Suppressor macrophage (primary cell): ENCODE measurements around the gene SUPT5H.

Experiments used
- DNase-seq, 4 experiments: peaks; one replicate each; pipeline ENCODE4 v3.0.0-alpha.2; 2020 to 2022

SUPT5H gene

DNA sequence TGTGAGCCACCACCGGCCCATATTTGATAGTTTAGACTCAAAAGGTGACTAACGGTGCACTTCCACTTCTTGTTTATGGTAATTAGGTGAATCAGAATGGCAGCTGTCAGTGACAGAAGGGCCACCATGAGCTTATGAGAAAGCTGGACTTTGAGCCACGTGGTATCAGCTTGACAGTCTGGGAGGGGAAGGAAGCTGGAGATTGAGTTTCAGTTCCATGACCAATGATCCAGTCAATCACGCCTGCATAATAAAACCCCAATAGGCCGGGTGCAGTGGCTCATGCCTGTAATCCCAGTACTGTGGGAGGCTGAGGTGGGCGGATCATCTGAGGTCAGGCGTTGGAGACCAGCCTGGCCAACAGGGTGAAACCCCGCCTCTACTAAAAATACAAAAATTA, 79.1 kb downstream of the SUPT5H start:
- DNase-seq: peak; percentile 73 to 90 (median 80)

DNA sequence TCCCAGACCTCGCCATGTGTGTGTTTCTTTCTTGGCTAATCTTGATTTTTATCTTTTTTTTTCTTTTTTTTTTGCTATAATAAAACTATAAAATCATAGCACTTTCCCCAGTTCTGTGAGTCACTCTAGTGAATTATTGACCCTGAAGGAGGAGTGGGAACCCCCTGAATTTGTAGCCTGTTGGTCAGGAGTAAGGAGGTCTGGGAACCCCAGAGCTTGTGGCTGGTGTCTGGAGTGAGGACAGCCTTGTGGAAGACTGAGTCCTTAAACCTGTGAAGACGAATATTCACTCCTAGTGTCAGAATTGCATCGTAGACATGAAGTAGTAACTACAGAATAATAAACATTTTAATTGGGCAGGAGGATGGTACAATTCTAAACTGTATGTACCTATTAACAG, 79.8 kb downstream of the SUPT5H start:
- DNase-seq: no peak
